PC-9 (cell line): ENCODE results near the gene ZNRF1.

Experiments
- EZH2 ChIP-seq: fragments of 200-600 bp; sonication (generic); IDR thresholded peaks from 2 replicates; pipeline ENCODE4 v1.8.0; 2017; ENCODE audit warnings: antibody characterized with exemption, low read depth
- TF ChIP-seq, protein P1 (sequence below): fragments of 200-600 bp; sonication (generic); conservative IDR thresholded peaks from 2 replicates; pipeline ENCODE4 v1.6.1; 2017; ENCODE audit warnings: mixed run types, antibody characterized with exemption, mild to moderate bottlenecking, moderate library complexity

DNA sequence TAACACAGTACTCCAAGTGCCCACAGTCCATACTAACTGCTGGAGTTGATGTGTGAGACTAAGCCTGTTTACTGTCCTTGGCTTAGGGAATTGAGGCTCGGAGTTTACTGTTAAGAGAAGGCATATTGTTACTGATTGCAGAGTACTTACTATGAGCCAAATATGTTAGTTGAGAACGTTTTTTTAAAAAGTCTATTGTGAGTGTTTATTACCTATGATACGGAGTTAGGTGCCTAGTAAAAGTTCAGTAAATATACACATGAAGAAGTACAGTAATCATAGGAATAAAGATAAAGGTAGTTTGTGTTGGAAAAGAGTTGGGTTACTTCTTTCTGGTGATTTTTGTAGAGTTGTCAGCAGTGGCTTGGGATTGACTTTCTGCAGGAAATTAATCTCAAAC is 25.4 kb downstream of the ZNRF1 start:
- no peak for TF ChIP-seq EZH2
- TF ChIP-seq, protein P1, sequence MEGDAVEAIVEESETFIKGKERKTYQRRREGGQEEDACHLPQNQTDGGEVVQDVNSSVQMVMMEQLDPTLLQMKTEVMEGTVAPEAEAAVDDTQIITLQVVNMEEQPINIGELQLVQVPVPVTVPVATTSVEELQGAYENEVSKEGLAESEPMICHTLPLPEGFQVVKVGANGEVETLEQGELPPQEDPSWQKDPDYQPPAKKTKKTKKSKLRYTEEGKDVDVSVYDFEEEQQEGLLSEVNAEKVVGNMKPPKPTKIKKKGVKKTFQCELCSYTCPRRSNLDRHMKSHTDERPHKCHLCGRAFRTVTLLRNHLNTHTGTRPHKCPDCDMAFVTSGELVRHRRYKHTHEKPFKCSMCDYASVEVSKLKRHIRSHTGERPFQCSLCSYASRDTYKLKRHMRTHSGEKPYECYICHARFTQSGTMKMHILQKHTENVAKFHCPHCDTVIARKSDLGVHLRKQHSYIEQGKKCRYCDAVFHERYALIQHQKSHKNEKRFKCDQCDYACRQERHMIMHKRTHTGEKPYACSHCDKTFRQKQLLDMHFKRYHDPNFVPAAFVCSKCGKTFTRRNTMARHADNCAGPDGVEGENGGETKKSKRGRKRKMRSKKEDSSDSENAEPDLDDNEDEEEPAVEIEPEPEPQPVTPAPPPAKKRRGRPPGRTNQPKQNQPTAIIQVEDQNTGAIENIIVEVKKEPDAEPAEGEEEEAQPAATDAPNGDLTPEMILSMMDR = no peak
